Measurements from ENCODE around the gene PCSK7. TPM values are rescaled to one million over a fixed set of nuclear protein-coding genes. Genes with fewer than 3 reads are reported as not detected.
A peak's percentile ranks its signal among the peaks of the same experiment; 100 is the strongest.

The PCSK7 gene
- total and polyA plus RNA-seq, 2 donors (not counting 3 experiments of a cell fraction or from before 2014, with no cell fraction given): 40.8 to 72.7 TPM

- DNase-seq (ENCODE audit: low read depth, low spot score) (no peak), FAIRE-seq (no peak)
- dilution Hi-C loops (cut with MboI; ENCODE audit: extremely low pct_ligation_motif_present, low sequenced_read_pairs) (no loop called here), intact Hi-C loops (cut with micrococcal nuclease) (no loop called here)
- BruUV-seq (replicated peaks): no TSS peak
- Histone ChIP-seq H3K4me1 (ENCODE audit: control insufficient read depth, extremely low read depth, insufficient read depth, low read length) (peaks cover 18% of the 10 kb centered on the region), H3K9ac (replicated peaks; ENCODE audit: extremely low read depth, insufficient read depth, low read length) (no peak overlapping the region), H3K9me3 (replicated peaks; ENCODE audit: control insufficient read depth, insufficient read depth, low read length) (no peaks in the 10 kb centered on the region), H3K27ac (ENCODE audit: insufficient read depth, low read depth, low read length) (no peak overlapping the region), H3K79me2 (ENCODE audit: control insufficient read depth, insufficient read depth, low read length) (no peaks in the 10 kb centered on the region), H3K9me1 (replicated peaks; ENCODE audit: control insufficient read depth, extremely low read depth, insufficient read depth, low read length) (no peaks in the 10 kb centered on the region), H2AFZ (ENCODE audit: low read depth, low read length) (no peak overlapping the region), H4K20me1 (replicated peaks; ENCODE audit: control insufficient read depth, extremely low read depth, insufficient read depth, low read length) (no peaks in the 10 kb centered on the region), H3K4me3 (replicated peaks in 1 of 3; ENCODE audit: insufficient read depth in 1 of 3, low read depth in 1 of 3, low read length in 3 of 3) (peak overlapping the region in 1 of 3 experiments; percentile 60), H3K36me3 (ENCODE audit: control insufficient read depth in 2 of 2, extremely low read depth in 1 of 2, insufficient read depth in 2 of 2, low read length in 2 of 2) (peaks cover 0 to 5% of the 10 kb centered on the region in 2 experiments), H3K4me2 (ENCODE audit: insufficient read depth, low read length) (peak overlapping the region; percentile 73), H3K27me3 (ENCODE audit: control insufficient read depth in 2 of 2, insufficient read depth in 2 of 2, low read length in 2 of 2) (no peaks in the 10 kb centered on the region)
- POLR2A ChIA-PET: interaction anchor here (0.7 to 1.5 kb wide), 3 partner anchors 19 to 120 kb away, joined by 3 to 4 read pairs (median 4); partner anchors contain the start of gene PCSK7
- TF ChIP-seq MYC (IDR thresholded peaks at IDR 0.05; ENCODE audit: low read depth, low read length): no peak
- no peak for TF ChIP-seq EZH2 (IDR thresholded peaks at IDR 0.05; ENCODE audit: borderline replicate concordance, low read depth, low read length, severe bottlenecking)
- TF ChIP-seq, protein P1, sequence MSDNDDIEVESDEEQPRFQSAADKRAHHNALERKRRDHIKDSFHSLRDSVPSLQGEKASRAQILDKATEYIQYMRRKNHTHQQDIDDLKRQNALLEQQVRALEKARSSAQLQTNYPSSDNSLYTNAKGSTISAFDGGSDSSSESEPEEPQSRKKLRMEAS (IDR thresholded peaks at IDR 0.05; ENCODE audit: insufficient read depth, insufficient read length): no peak
- TF ChIP-seq FOS (IDR thresholded peaks at IDR 0.05; ENCODE audit: borderline replicate concordance, insufficient read depth, low read length): no peak
- TF ChIP-seq GATA2 (IDR thresholded peaks at IDR 0.05; ENCODE audit: insufficient read depth, insufficient read length, low read depth, low read length): no peak
- TF ChIP-seq POLR2A (IDR thresholded peaks at IDR 0.05; ENCODE audit: low read depth, low read length): no peak
- no peak for TF ChIP-seq POLR2AphosphoS5 (IDR thresholded peaks at IDR 0.05; ENCODE audit: insufficient read depth, low read depth, low read length)
- TF ChIP-seq, protein P2, sequence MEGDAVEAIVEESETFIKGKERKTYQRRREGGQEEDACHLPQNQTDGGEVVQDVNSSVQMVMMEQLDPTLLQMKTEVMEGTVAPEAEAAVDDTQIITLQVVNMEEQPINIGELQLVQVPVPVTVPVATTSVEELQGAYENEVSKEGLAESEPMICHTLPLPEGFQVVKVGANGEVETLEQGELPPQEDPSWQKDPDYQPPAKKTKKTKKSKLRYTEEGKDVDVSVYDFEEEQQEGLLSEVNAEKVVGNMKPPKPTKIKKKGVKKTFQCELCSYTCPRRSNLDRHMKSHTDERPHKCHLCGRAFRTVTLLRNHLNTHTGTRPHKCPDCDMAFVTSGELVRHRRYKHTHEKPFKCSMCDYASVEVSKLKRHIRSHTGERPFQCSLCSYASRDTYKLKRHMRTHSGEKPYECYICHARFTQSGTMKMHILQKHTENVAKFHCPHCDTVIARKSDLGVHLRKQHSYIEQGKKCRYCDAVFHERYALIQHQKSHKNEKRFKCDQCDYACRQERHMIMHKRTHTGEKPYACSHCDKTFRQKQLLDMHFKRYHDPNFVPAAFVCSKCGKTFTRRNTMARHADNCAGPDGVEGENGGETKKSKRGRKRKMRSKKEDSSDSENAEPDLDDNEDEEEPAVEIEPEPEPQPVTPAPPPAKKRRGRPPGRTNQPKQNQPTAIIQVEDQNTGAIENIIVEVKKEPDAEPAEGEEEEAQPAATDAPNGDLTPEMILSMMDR (IDR thresholded peaks at IDR 0.05; ENCODE audit: extremely low read depth in 1 of 2, insufficient read depth in 1 of 2, low read depth in 1 of 2, low read length in 2 of 2): no peak
- TF ChIP-seq JUN (IDR thresholded peaks at IDR 0.05; ENCODE audit: borderline replicate concordance, insufficient read depth, insufficient read length, low read depth): no peak
- CTCF ChIA-PET: interaction anchor here (0.7 to 5.8 kb wide), 16 partner anchors 7 to 300 kb away, joined by 3 to 90 read pairs (median 6); partner anchors contain the start of genes PAFAH1B2, PCSK7 and RNF214
Measured at GRCh38 chr11:117180020-117180419, 51.9 kb downstream of the PCSK7 start.
